Sigmoid colon (tissue), 7 donors: ENCODE measurements around the gene IL10RA. TPM values are rescaled to one million over a fixed set of nuclear protein-coding genes. Genes with fewer than 3 reads are reported as not detected.
"Not testable (repeated sequence)": the region's sequence is repeated elsewhere in the genome, so short reads cannot be mapped to it uniquely, and the experiment has no call there.

ENCODE experiments used
- DNase-seq: peaks from one replicate; pipeline ENCODE4 v3.0.0-alpha.2; 2019
- H3K27ac ChIP-seq, 4 donors: fragments of 200-600 bp; sonication (generic); one replicate each; pipeline ENCODE4 v1.5.1; 2016 to 2019; ENCODE audit warnings: mild to moderate bottlenecking in 1 of 4
- H3K27me3 ChIP-seq, 3 donors: fragments of 200-600 bp; sonication (generic); one replicate each; pipeline ENCODE4 v1.5.1; 2019; ENCODE audit warnings: mild to moderate bottlenecking in 1 of 3
- H3K36me3 ChIP-seq, 4 donors: fragments of 200-600 bp; sonication (generic); one replicate each; pipeline ENCODE4 v1.5.1; 2016 to 2019
- H3K4me1 ChIP-seq, 4 donors: fragments of 200-600 bp; sonication (generic); one replicate each; pipeline ENCODE4 v1.5.1; 2017 to 2019
- H3K4me3 ChIP-seq, 4 donors: fragments of 200-600 bp; sonication (generic); one replicate each; pipeline ENCODE4 v1.5.1; 2017 to 2019; ENCODE audit warnings: mild to moderate bottlenecking in 2 of 4, moderate library complexity in 1 of 4
- H3K9me3 ChIP-seq, 4 donors: fragments of 200-600 bp in 3 of 4; sonication (generic) in 3 of 4; one replicate each; pipeline versions ENCODE4 v1.5.1 to v1.6.1; 2013 to 2019
- EP300 ChIP-seq, 4 donors: sonication (generic); formaldehyde crosslinking; IDR thresholded peaks; one replicate each; pipeline ENCODE4 v1.6.1; 2017; ENCODE audit warnings: antibody characterized with exemption in 4 of 4
- POLR2A ChIP-seq, 2 donors: fragments of 450-650 bp; IDR thresholded peaks; one replicate each; pipeline ENCODE4 v1.6.1; 2016; ENCODE audit warnings: antibody characterized with exemption in 2 of 2, mild to moderate bottlenecking in 2 of 2, moderate library complexity in 2 of 2
- POLR2AphosphoS5 ChIP-seq, 4 donors: sonication (generic); formaldehyde crosslinking; IDR thresholded peaks; one replicate each; pipeline ENCODE4 v1.6.1; 2017; ENCODE audit warnings: antibody characterized with exemption in 4 of 4
- WGBS, 2 donors: extraction: QIAGEN DNeasy Blood & Tissue Kit; methylation state at CpG; one replicate each; pipeline ENCODE4 v1.1.7; 2013; 5-methylcytosine and 5-hydroxymethylcytosine counted together
- intact Hi-C: fragments of 100-400 bp; cut with DNase I; formaldehyde crosslinking; loops from one replicate; pipeline ENCODE4 v1.15.1; 2023
- polyA plus RNA-seq, 3 donors: library from polyadenylated mRNA; stranded (reverse); fragments of 200-250 nt; gene quantifications; one replicate each; pipeline ENCODE4 v1.2.3, GENCODE V29; 2013
- total RNA-seq, 4 donors: library from RNA; depleted of rRNA; stranded (reverse); fragments of >200 nt; gene quantifications; one replicate each; pipeline ENCODE4 v1.1.0, GENCODE V29; 2016
- TF ChIP-seq, protein P1 (sequence below), 4 experiments: fragments of 450-650 bp in 3 of 4; fragments of 200-600 bp in 1 of 4; IDR thresholded peaks; one replicate each; pipeline ENCODE4 v1.5.1; 2016 to 2019; ENCODE audit warnings: antibody characterized with exemption in 4 of 4, mild to moderate bottlenecking in 3 of 4, moderate library complexity in 2 of 4
- donor health status: healthy with polysubstance abuse.
- donor health status: Bipolar disorder and iron deficiency.
- donor health status: healthy.

Gene IL10RA
- total and polyA plus RNA-seq, 7 donors = 4.2 to 29.6 (median 14.8) TPM

- WGBS, 2 donors = 90 to 91% methylated on average over 12 of the region's 12 CpGs
- TF ChIP-seq, protein P1, sequence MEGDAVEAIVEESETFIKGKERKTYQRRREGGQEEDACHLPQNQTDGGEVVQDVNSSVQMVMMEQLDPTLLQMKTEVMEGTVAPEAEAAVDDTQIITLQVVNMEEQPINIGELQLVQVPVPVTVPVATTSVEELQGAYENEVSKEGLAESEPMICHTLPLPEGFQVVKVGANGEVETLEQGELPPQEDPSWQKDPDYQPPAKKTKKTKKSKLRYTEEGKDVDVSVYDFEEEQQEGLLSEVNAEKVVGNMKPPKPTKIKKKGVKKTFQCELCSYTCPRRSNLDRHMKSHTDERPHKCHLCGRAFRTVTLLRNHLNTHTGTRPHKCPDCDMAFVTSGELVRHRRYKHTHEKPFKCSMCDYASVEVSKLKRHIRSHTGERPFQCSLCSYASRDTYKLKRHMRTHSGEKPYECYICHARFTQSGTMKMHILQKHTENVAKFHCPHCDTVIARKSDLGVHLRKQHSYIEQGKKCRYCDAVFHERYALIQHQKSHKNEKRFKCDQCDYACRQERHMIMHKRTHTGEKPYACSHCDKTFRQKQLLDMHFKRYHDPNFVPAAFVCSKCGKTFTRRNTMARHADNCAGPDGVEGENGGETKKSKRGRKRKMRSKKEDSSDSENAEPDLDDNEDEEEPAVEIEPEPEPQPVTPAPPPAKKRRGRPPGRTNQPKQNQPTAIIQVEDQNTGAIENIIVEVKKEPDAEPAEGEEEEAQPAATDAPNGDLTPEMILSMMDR (IDR thresholded peaks at IDR 0.05) = no peak
- TF ChIP-seq EP300 (IDR thresholded peaks at IDR 0.05) (no peak), POLR2AphosphoS5 (IDR thresholded peaks at IDR 0.05) (no peak), POLR2A (IDR thresholded peaks at IDR 0.05) (no peak)
- intact Hi-C loops = no loop called here
- Histone ChIP-seq H3K9me3 (no peaks in the 10 kb centered on the region), H3K36me3 (no peaks in the 10 kb centered on the region), H3K27ac (no peak overlapping the region), H3K4me3 (no peak overlapping the region), H3K27me3 (no peaks in the 10 kb centered on the region), H3K4me1 (no peaks in the 10 kb centered on the region)
- DNase-seq = no peak
Observed at GRCh38 chr11:118005224-118006152, 19.3 kb downstream of the IL10RA start.

- TF ChIP-seq POLR2A (IDR thresholded peaks at IDR 0.05) = no peak
- TF ChIP-seq POLR2AphosphoS5 (IDR thresholded peaks at IDR 0.05) = no peak
- TF ChIP-seq EP300 (IDR thresholded peaks at IDR 0.05) = no peak
- TF ChIP-seq, protein P1 (IDR thresholded peaks at IDR 0.05) = no peak
- 88 to 93% methylated on average over 4 of the region's 4 CpGs for WGBS, 2 donors
- no peaks in the 10 kb centered on the region for H3K36me3 ChIP-seq
- no peak overlapping the region for H3K4me3 ChIP-seq
- no peaks in the 10 kb centered on the region for H3K9me3 ChIP-seq
- no peaks in the 10 kb centered on the region for H3K4me1 ChIP-seq
- DNase-seq = no peak
- H3K27ac ChIP-seq = no peak overlapping the region
- H3K27me3 ChIP-seq = no peaks in the 10 kb centered on the region
- intact Hi-C loops = no loop called here
Observed at GRCh38 chr11:118006153-118006534, 19.9 kb downstream of the IL10RA start.

GRCh38 chr11:118007040-118007439 lies 20.8 kb downstream of the IL10RA start:
- Histone ChIP-seq H3K36me3 (no peaks in the 10 kb centered on the region), H3K4me3 (no peak overlapping the region), H3K27me3 (no peaks in the 10 kb centered on the region), H3K27ac (peak overlapping the region in 1 of 4 donors; percentile 41), H3K9me3 (no peaks in the 10 kb centered on the region), H3K4me1 (no peaks in the 10 kb centered on the region)
- 61 to 90% methylated on average over 5 of the region's 5 CpGs for WGBS, 2 donors
- TF ChIP-seq, protein P1 (IDR thresholded peaks at IDR 0.05) = no peak
- no peak for TF ChIP-seq POLR2AphosphoS5 (IDR thresholded peaks at IDR 0.05)
- no peak for TF ChIP-seq EP300 (IDR thresholded peaks at IDR 0.05)
- no peak for TF ChIP-seq POLR2A (IDR thresholded peaks at IDR 0.05)
- intact Hi-C loops = no loop called here
- DNase-seq = no peak

GRCh38 chr11:118007563-118008270 lies 21.5 kb downstream of the IL10RA start:
- H3K36me3 ChIP-seq, H3K4me3 ChIP-seq, H3K9me3 ChIP-seq, H3K27me3 ChIP-seq, DNase-seq, intact Hi-C loops, H3K4me1 ChIP-seq: not testable (repeated sequence)
- 63 to 71% methylated on average over 11 of the region's 11 CpGs for WGBS, 2 donors
- peak overlapping the region; percentile 22 to 45 (median 36) for H3K27ac ChIP-seq

GRCh38 chr11:118008271-118008911 lies 22.2 kb downstream of the IL10RA start:
- TF ChIP-seq POLR2A (IDR thresholded peaks at IDR 0.05) (no peak), POLR2AphosphoS5 (IDR thresholded peaks at IDR 0.05) (no peak), EP300 (IDR thresholded peaks at IDR 0.05) (peak in 1 of 4 donors; percentile 17)
- TF ChIP-seq, protein P1 (IDR thresholded peaks at IDR 0.05) = no peak
- WGBS, 2 donors = 63 to 78% methylated on average over 4 of the region's 4 CpGs
- DNase-seq = no peak
- peak overlapping the region; percentile 22 to 45 (median 36) for H3K27ac ChIP-seq
- H3K4me3 ChIP-seq = no peak overlapping the region
- H3K9me3 ChIP-seq = no peaks in the 10 kb centered on the region
- H3K36me3 ChIP-seq = no peaks in the 10 kb centered on the region
- H3K4me1 ChIP-seq = no peaks in the 10 kb centered on the region
- intact Hi-C loops = no loop called here
- peaks cover 0 to 2% (median 0%) of the 10 kb centered on the region in 3 donors for H3K27me3 ChIP-seq
